H1 (cell line): Measurements from ENCODE around the gene METTL25B. TPM values are rescaled to one million over a fixed set of nuclear protein-coding genes. Genes with fewer than 3 reads are reported as not detected.

Experiments used
- EZH2 ChIP-seq: fragments of 200-600 bp; sonication (generic); IDR thresholded peaks from 2 replicates; pipeline ENCODE4 v1.7.1; 2012; ENCODE audit warnings: low read depth, mild to moderate bottlenecking, moderate library complexity, low read length, inconsistent platforms; ENCODE audit not compliant: severe bottlenecking
- polyA plus RNA-seq, 7 experiments: library from polyadenylated mRNA; depleted of rRNA in 3 of 7; stranded (reverse) in 5 of 7; unstranded in 2 of 7; fragments of >200 nt in 5 of 7; fragments of 200-250 nt in 2 of 7; gene quantifications; 1 replicate in 5 of 7; 2 replicates in 1 of 7; 4 replicates in 1 of 7; pipeline versions ENCODE4 v1.2.1 to v1.2.3, GENCODE V29; 2011 to 2013; ENCODE audit warnings: missing spikeins in 2 of 7, mixed read lengths in 2 of 7
- total RNA-seq: library from RNA; stranded (reverse); fragmentation: NEBNext Ultra II Directional; extraction: Animal tissue kit (Norgen Biotek cat#: 25700); gene quantifications from 2 replicates; pipeline ENCODE4 v1.2.1, GENCODE V29; 2021

The METTL25B gene
- total and polyA plus RNA-seq, 2 of the 8 experiments (the other 6 are each of a cell fraction or from before 2014, with no cell fraction given): 28.4 to 30.1 TPM

DNA sequence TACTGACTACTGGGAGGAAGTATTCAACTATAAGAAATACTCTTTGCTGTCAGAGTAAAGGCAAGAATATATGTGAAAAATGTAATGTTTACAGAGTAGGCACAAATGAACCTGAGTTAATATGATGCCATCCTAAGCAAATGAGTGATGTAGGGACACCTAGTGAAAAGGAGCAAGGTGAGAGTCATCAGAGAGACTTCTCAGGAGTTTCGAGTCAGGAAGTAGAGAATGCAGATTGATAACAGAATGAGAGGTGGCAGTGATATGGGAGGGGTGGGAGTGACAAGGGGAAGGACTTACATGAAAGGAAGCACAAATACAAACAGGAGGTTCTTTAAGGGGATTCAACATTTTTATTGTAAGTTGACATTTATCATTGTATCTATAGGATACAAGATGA, 49.3 kb downstream of the METTL25B start (continued):
- TF ChIP-seq EZH2: no peak
- TF ChIP-seq, all 59 proteins: peak for 0
